RWPE2 (cell line): ENCODE measurements around the gene ARHGAP26.

Experiments used
- ATAC-seq: fragments of 200-7000 bp; cut with Tn5 transposase; 3 replicates; pipeline ENCODE4 v1.9.1; 2021; ENCODE audit warnings: low read depth
- DNase-seq: peaks from one replicate; pipeline ENCODE4 v3.0.0-alpha.2; 2020; ENCODE audit warnings: low spot score
- H3K27ac ChIP-seq: fragments of 450-650 bp; 2 replicates; pipeline ENCODE4 v1.5.1; 2017; ENCODE audit warnings: mild to moderate bottlenecking; ENCODE audit not compliant: poor library complexity, severe bottlenecking
- H3K27me3 ChIP-seq: fragments of 250-450 bp; sonication (Bioruptor Pico); 2 replicates; pipeline ENCODE4 v1.5.1; 2021; ENCODE audit warnings: mild to moderate bottlenecking, moderate library complexity; ENCODE audit not compliant: insufficient read depth, poor library complexity, severe bottlenecking
- H3K36me3 ChIP-seq: fragments of 250-450 bp; sonication (Bioruptor Pico); 2 replicates; pipeline ENCODE4 v1.5.1; 2020; ENCODE audit warnings: low read depth, mild to moderate bottlenecking, moderate library complexity
- H3K4me1 ChIP-seq: fragments of 250-450 bp; sonication (Bioruptor Pico); 2 replicates; pipeline ENCODE4 v1.5.1; 2021; ENCODE audit warnings: mild to moderate bottlenecking, moderate library complexity; ENCODE audit not compliant: insufficient read depth, poor library complexity, severe bottlenecking
- H3K4me3 ChIP-seq: fragments of 250-450 bp; sonication (Bioruptor Pico); 2 replicates; pipeline ENCODE4 v1.5.1; 2021; ENCODE audit warnings: mild to moderate bottlenecking, moderate library complexity; ENCODE audit not compliant: severe bottlenecking
- H3K9me3 ChIP-seq: fragments of 250-450 bp; sonication (Bioruptor Pico); 2 replicates; pipeline ENCODE4 v1.5.1; 2021; ENCODE audit warnings: mild to moderate bottlenecking, moderate library complexity; ENCODE audit not compliant: severe bottlenecking
- TF ChIP-seq, protein P1 (sequence below): fragments of 450-650 bp; IDR thresholded peaks from one replicate; pipeline ENCODE4 v1.5.1; 2017; ENCODE audit warnings: mild to moderate bottlenecking, moderate library complexity; ENCODE audit not compliant: poor library complexity, severe bottlenecking

Gene ARHGAP26

DNA sequence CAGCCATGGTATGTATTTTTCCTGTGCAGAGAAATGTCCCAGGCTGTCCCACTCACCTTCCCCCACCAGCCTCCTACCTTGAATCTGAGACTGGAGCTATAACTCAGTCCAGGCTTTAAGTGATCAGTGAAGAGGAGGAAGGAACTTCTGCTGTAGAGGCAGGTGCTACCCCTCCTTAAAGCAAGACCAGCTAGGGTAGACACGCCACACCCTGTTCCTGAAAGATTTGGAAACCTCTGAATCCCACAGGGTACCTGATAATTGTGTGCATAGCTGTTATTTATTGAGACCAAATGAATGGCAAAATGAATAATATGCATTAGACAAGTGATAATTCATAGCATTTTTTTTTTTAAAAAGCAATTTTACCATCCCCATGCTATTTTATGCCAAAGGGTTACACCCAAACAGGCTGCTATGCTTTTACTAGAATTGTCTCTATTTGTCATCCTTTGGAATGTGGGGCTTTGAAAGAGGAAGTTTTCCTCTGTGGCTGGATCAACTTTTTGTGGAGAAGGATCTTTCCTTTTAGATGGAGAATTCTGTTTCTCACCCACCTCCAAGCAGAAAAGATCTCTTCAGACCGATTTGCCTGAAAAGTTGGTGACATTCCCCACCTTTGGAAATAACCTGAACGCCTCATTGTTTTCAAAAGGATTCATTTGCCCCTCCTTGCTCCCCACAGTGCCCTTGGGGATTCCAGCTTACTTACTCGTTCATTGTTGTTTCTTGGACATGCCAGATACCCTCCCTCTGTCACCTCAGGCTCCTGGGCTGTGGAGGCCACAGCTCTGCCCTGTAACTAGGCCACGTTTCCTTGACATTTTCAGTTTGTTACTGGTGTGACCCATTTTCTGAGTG is 384.6 kb downstream of the ARHGAP26 start:
- H3K36me3 ChIP-seq, result no peaks in the 10 kb centered on the region
- ATAC-seq (peak; percentile 85), DNase-seq (no peak)
- H3K27ac ChIP-seq, result peak overlapping the region; percentile 56
- H3K4me3 ChIP-seq, result no peak overlapping the region
- TF ChIP-seq, protein P1, sequence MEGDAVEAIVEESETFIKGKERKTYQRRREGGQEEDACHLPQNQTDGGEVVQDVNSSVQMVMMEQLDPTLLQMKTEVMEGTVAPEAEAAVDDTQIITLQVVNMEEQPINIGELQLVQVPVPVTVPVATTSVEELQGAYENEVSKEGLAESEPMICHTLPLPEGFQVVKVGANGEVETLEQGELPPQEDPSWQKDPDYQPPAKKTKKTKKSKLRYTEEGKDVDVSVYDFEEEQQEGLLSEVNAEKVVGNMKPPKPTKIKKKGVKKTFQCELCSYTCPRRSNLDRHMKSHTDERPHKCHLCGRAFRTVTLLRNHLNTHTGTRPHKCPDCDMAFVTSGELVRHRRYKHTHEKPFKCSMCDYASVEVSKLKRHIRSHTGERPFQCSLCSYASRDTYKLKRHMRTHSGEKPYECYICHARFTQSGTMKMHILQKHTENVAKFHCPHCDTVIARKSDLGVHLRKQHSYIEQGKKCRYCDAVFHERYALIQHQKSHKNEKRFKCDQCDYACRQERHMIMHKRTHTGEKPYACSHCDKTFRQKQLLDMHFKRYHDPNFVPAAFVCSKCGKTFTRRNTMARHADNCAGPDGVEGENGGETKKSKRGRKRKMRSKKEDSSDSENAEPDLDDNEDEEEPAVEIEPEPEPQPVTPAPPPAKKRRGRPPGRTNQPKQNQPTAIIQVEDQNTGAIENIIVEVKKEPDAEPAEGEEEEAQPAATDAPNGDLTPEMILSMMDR, result no peak
- no peaks in the 10 kb centered on the region for H3K9me3 ChIP-seq
- peaks cover 15% of the 10 kb centered on the region for H3K4me1 ChIP-seq
- no peaks in the 10 kb centered on the region for H3K27me3 ChIP-seq

DNA sequence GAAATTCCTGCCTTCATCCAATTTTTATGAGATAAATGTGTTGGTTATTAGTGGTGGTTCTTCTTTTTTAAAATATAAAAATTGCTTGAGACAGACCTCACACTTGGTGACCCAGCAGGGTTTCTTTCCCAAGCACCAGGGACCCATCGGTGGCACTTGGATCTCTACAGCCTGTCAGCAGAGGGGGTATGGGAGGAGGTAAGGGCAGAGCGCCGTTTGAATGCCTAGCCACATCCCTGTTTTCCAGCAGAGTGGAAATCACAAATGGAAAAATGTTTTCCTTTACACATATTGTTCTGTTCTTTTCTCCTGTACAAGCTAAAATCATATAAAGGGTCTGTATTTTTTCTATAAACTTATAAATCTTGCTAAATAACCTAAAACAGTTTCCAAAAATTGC is 385.3 kb downstream of the ARHGAP26 start:
- Histone ChIP-seq H3K9me3 (no peaks in the 10 kb centered on the region), H3K4me3 (no peak overlapping the region), H3K27ac (peak overlapping the region; percentile 56), H3K36me3 (no peaks in the 10 kb centered on the region), H3K27me3 (no peaks in the 10 kb centered on the region), H3K4me1 (peaks cover 15% of the 10 kb centered on the region)
- TF ChIP-seq, protein P1, result no peak
- DNase-seq (no peak), ATAC-seq (no peak)

DNA sequence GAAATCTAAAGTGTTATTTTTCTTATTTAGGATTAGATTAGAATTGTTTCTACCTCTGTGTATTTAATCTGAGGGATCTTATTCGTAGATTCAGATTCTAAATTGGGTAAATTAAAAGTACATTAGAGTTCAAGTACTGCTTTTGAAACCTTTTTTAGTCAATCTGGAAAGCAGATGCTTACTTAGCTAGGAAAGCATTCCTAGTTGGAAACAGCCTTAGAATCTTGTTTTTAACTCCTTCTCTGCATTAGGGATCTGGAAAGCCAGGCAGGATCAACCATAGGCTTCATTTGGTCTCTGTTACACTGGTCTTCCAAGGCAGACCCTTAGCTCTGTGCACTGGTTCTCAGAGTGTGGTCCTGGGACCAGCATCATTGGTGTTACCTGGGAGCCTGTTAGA is 385.9 kb downstream of the ARHGAP26 start:
- H3K9me3 ChIP-seq, result no peaks in the 10 kb centered on the region
- H3K36me3 ChIP-seq, result no peaks in the 10 kb centered on the region
- peaks cover 15% of the 10 kb centered on the region for H3K4me1 ChIP-seq
- H3K4me3 ChIP-seq, result no peak overlapping the region
- TF ChIP-seq, protein P1, result no peak
- H3K27me3 ChIP-seq, result no peaks in the 10 kb centered on the region
- DNase-seq, result no peak
- no peak for ATAC-seq
- H3K27ac ChIP-seq, result no peak overlapping the region

DNA sequence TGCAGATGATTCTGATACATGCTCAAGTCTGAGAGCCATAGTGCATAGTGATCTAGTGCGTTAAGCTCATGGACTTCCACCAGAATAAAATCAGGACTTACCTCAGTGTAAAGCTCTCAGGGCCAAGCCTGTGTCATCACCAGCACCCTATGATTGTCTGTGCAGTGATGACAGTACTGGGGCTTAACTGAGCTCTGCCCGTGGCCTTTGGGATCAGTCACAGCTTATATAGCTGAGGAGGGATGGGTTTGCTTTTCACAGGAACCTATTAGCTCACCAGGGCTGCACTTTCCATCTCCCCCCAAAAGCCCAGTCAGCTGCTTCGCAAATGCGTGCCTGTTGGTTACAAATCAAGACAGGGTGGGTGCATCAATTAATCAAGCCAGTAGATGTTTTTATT is 386.4 kb downstream of the ARHGAP26 start:
- TF ChIP-seq, protein P1, result no peak
- Histone ChIP-seq H3K36me3 (no peaks in the 10 kb centered on the region), H3K4me3 (no peak overlapping the region), H3K27me3 (no peaks in the 10 kb centered on the region), H3K9me3 (no peaks in the 10 kb centered on the region), H3K4me1 (peaks cover 15% of the 10 kb centered on the region), H3K27ac (no peak overlapping the region)
- no peak for DNase-seq
- ATAC-seq, result no peak

DNA sequence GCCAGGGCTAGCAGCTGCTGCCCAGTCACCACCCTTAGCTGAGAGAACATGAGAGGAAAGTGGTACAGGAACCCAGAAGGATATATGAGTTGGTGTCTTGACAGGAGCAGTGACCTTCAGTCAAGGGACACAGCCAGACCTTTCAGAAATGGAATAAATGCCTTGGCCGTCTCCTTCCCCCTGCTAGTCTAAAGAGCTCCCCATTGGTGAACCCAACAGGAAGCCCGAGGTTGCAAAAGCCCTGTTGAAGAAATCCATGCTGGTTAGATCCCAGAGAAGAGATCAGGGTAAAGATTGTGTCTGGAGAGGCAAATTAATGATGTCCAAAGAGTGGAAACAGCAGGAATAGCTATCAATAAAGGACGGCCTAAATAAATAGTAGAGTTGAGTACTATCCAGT is 388.9 kb downstream of the ARHGAP26 start:
- Histone ChIP-seq H3K36me3 (no peaks in the 10 kb centered on the region), H3K27ac (no peak overlapping the region), H3K9me3 (no peaks in the 10 kb centered on the region), H3K27me3 (no peaks in the 10 kb centered on the region), H3K4me1 (peaks cover 15% of the 10 kb centered on the region), H3K4me3 (no peak overlapping the region)
- DNase-seq (no peak), ATAC-seq (no peak)
- TF ChIP-seq, protein P1, result no peak
